Endothelial cell (in vitro differentiated cells): ENCODE results near the gene LEP. TPM values are rescaled to one million over a fixed set of nuclear protein-coding genes. Genes with fewer than 3 reads are reported as not detected.
A peak's percentile ranks its signal among the peaks of the same experiment; 100 is the strongest.

Experiments
- DNase-seq: peaks from one replicate; pipeline ENCODE4 v3.0.0; 2021; ENCODE audit warnings: low spot score
- H3K27ac Mint-ChIP-seq: one replicate; pipeline ENCODE4 v1.8.0; 2021; ENCODE audit warnings: mixed read lengths, inconsistent platforms; ENCODE audit not compliant: unreplicated experiment
- H3K27me3 Mint-ChIP-seq: one replicate; pipeline ENCODE4 v1.8.0; 2021; ENCODE audit warnings: mild to moderate bottlenecking, moderate library complexity, mixed read lengths, inconsistent platforms; ENCODE audit not compliant: unreplicated experiment
- H3K36me3 Mint-ChIP-seq: one replicate; pipeline ENCODE4 v1.8.0; 2021; ENCODE audit warnings: mild to moderate bottlenecking, low read depth, mixed read lengths, inconsistent platforms; ENCODE audit not compliant: unreplicated experiment
- H3K4me1 Mint-ChIP-seq: one replicate; pipeline ENCODE4 v1.8.0; 2021; ENCODE audit warnings: mild to moderate bottlenecking, mixed read lengths, inconsistent platforms; ENCODE audit not compliant: unreplicated experiment
- H3K4me3 Mint-ChIP-seq: one replicate; pipeline ENCODE4 v1.8.0; 2021; ENCODE audit warnings: mild to moderate bottlenecking, mixed read lengths, inconsistent platforms; ENCODE audit not compliant: unreplicated experiment
- H3K9me3 Mint-ChIP-seq: one replicate; pipeline ENCODE4 v1.8.0; 2021; ENCODE audit warnings: mixed read lengths, inconsistent platforms; ENCODE audit not compliant: unreplicated experiment
- CTCF ChIP-seq: fragments of 200-600 bp; sonication (generic); IDR thresholded peaks from one replicate; pipeline ENCODE4 v1.5.0; 2021; ENCODE audit warnings: antibody characterized with exemption; ENCODE audit not compliant: unreplicated experiment
- microRNA-seq: library from miRNA; unstranded; fragments of <30 nt; microRNA quantifications from one replicate; pipeline ENCODE4, GENCODE V29; 2020; ENCODE audit not compliant: unreplicated experiment
- total RNA-seq: library from RNA; stranded (reverse); fragmentation: NEBNext Ultra II Directional; extraction: Animal tissue kit (Norgen Biotek cat#: 25700); gene quantifications from one replicate; pipeline ENCODE4 v1.2.1, GENCODE V29; 2021; ENCODE audit not compliant: unreplicated experiment

LEP gene
- total RNA-seq, 1 donor from 2014 or later: not detected

GRCh38 chr7:128302139-128302538 is 61.1 kb downstream of the LEP start:
- Mint-ChIP-seq H3K36me3 (peaks cover 21% of the 10 kb centered on the region), H3K4me3 (no peak overlapping the region), H3K27me3 (no peaks in the 10 kb centered on the region), H3K9me3 (no peaks in the 10 kb centered on the region), H3K27ac (no peak overlapping the region), H3K4me1 (peaks cover 13% of the 10 kb centered on the region)
- no peak for DNase-seq
- no peak for TF ChIP-seq CTCF

- H3K27me3 Mint-ChIP-seq: no peaks in the 10 kb centered on the region
- DNase-seq: no peak
- no peaks in the 10 kb centered on the region for H3K9me3 Mint-ChIP-seq
- TF ChIP-seq CTCF: no peak
- peaks cover 30% of the 10 kb centered on the region for H3K36me3 Mint-ChIP-seq
- H3K4me3 Mint-ChIP-seq: no peak overlapping the region
- H3K4me1 Mint-ChIP-seq: peaks cover 13% of the 10 kb centered on the region
- no peak overlapping the region for H3K27ac Mint-ChIP-seq
These were observed 62.1 kb downstream of the LEP start for GRCh38 chr7:128303133-128303532.

- no peak for DNase-seq
These were observed 62.6 kb downstream of the LEP start for GRCh38 chr7:128303643-128304042.

GRCh38 chr7:128304212-128304611 is 63.1 kb downstream of the LEP start:
- no peak for DNase-seq
- H3K4me3 Mint-ChIP-seq: no peak overlapping the region
- H3K36me3 Mint-ChIP-seq: peaks cover 38% of the 10 kb centered on the region
- no peak for TF ChIP-seq CTCF
- H3K4me1 Mint-ChIP-seq: peaks cover 9% of the 10 kb centered on the region
- H3K9me3 Mint-ChIP-seq: no peaks in the 10 kb centered on the region
- no peak overlapping the region for H3K27ac Mint-ChIP-seq
- no peaks in the 10 kb centered on the region for H3K27me3 Mint-ChIP-seq

More at GRCh38 chr7:128303643-128304042, 62.6 kb downstream of the LEP start:
- H3K4me3 Mint-ChIP-seq: peak overlapping the region; percentile 16
- H3K27ac Mint-ChIP-seq: no peak overlapping the region
- H3K9me3 Mint-ChIP-seq: no peaks in the 10 kb centered on the region
- H3K4me1 Mint-ChIP-seq: peaks cover 13% of the 10 kb centered on the region
- H3K27me3 Mint-ChIP-seq: no peaks in the 10 kb centered on the region
- no peak for TF ChIP-seq CTCF
- peaks cover 34% of the 10 kb centered on the region for H3K36me3 Mint-ChIP-seq

GRCh38 chr7:128307061-128307460 is 66.0 kb downstream of the LEP start:
- DNase-seq: no peak
- no peaks in the 10 kb centered on the region for H3K9me3 Mint-ChIP-seq
- H3K4me3 Mint-ChIP-seq: no peak overlapping the region
- H3K27ac Mint-ChIP-seq: no peak overlapping the region
- peaks cover 43% of the 10 kb centered on the region for H3K36me3 Mint-ChIP-seq
- H3K27me3 Mint-ChIP-seq: no peaks in the 10 kb centered on the region
- H3K4me1 Mint-ChIP-seq: no peaks in the 10 kb centered on the region
- no peak for TF ChIP-seq CTCF

Small RNA genes within 50 kb of the gene (microRNA-seq; reads per million reads assigned to microRNA genes)
- 8.6 reads per million, percentile 57 among the genes with 10 or more reads in this experiment for gene MIR129-1

Other genes starting within 250 kb of the LEP start
- gene LRRC4, start 209.8 kb upstream of the LEP start, total RNA-seq: 297 TPM
- gene RBM28, start 102.6 kb downstream of the LEP start, total RNA-seq: 42.8 TPM
- gene PRRT4, start 120.4 kb downstream of the LEP start, total RNA-seq: 10.8 TPM
- 7.5 TPM for gene IMPDH1, start 168.7 kb downstream of the LEP start, total RNA-seq
- gene HILPDA, start 214.6 kb downstream of the LEP start, total RNA-seq: 13.1 TPM
- 26.9 TPM for gene METTL2B, start 235.5 kb downstream of the LEP start, total RNA-seq